Measurements from ENCODE around the gene SDK1. TPM values are rescaled to one million over a fixed set of nuclear protein-coding genes. Genes with fewer than 3 reads are reported as not detected.

SDK1 gene
- total RNA-seq, 1 donor from 2014 or later, result 10.9 TPM

DNA sequence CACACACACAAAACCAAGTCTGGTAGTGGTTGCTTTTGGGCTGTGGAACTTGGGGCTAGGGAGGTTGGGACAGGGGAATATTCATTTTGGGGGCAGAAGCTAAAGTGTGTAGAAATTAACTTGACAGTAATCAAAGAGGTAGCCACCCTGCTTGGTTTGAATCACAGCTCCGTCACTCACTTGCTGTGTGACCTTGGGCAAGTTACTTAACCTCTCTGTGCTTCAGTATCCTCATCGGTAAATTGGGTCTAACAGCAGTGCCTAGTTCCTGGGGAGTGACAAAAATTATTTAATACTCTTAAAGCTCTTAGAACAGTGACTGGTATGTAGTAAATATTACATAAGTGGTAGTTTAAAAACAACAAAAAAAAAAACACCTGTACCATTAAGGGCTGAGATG lies 489.8 kb downstream of the SDK1 start:
- H3K27ac Mint-ChIP-seq (ENCODE audit: unreplicated experiment), result no peak overlapping the region
- H3K36me3 Mint-ChIP-seq (ENCODE audit: low read depth), result no peaks in the 10 kb centered on the region
- no peak for DNase-seq (ENCODE audit: low spot score)
- H3K27me3 Mint-ChIP-seq (ENCODE audit: low read depth), result no peaks in the 10 kb centered on the region
- H3K4me1 Mint-ChIP-seq (ENCODE audit: low read depth), result no peaks in the 10 kb centered on the region
- TF ChIP-seq, protein P1, sequence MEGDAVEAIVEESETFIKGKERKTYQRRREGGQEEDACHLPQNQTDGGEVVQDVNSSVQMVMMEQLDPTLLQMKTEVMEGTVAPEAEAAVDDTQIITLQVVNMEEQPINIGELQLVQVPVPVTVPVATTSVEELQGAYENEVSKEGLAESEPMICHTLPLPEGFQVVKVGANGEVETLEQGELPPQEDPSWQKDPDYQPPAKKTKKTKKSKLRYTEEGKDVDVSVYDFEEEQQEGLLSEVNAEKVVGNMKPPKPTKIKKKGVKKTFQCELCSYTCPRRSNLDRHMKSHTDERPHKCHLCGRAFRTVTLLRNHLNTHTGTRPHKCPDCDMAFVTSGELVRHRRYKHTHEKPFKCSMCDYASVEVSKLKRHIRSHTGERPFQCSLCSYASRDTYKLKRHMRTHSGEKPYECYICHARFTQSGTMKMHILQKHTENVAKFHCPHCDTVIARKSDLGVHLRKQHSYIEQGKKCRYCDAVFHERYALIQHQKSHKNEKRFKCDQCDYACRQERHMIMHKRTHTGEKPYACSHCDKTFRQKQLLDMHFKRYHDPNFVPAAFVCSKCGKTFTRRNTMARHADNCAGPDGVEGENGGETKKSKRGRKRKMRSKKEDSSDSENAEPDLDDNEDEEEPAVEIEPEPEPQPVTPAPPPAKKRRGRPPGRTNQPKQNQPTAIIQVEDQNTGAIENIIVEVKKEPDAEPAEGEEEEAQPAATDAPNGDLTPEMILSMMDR (IDR thresholded peaks at IDR 0.05), result no peak
- no peak overlapping the region for H3K4me3 Mint-ChIP-seq (ENCODE audit: unreplicated experiment)
- no peaks in the 10 kb centered on the region for H3K9me3 Mint-ChIP-seq (ENCODE audit: low read depth)

DNA sequence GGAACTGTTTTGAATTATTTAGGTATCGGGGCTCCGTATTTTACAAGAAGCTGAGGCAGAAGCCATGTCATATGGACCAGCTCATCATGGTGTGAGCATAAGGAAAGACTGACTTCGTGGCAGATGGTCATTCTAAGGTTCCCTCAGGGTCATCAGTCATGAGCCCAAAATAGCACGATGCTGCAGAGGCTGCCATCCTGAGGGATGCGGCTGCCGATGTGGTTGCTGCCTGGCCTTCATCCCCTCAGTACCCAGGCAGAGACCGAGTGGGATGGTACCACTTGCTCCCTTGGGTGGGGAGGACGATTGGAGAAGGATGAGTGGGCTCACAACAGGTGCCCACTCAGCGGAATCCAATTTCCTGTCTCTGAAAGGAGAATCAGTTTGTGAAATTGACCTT lies 490.3 kb downstream of the SDK1 start:
- Mint-ChIP-seq H3K27me3 (ENCODE audit: low read depth) (no peaks in the 10 kb centered on the region), H3K4me1 (ENCODE audit: low read depth) (no peaks in the 10 kb centered on the region), H3K27ac (ENCODE audit: unreplicated experiment) (no peak overlapping the region), H3K4me3 (ENCODE audit: unreplicated experiment) (no peak overlapping the region), H3K36me3 (ENCODE audit: low read depth) (no peaks in the 10 kb centered on the region), H3K9me3 (ENCODE audit: low read depth) (no peaks in the 10 kb centered on the region)
- DNase-seq (ENCODE audit: low spot score), result no peak
- TF ChIP-seq, protein P1 (IDR thresholded peaks at IDR 0.05), result no peak

DNA sequence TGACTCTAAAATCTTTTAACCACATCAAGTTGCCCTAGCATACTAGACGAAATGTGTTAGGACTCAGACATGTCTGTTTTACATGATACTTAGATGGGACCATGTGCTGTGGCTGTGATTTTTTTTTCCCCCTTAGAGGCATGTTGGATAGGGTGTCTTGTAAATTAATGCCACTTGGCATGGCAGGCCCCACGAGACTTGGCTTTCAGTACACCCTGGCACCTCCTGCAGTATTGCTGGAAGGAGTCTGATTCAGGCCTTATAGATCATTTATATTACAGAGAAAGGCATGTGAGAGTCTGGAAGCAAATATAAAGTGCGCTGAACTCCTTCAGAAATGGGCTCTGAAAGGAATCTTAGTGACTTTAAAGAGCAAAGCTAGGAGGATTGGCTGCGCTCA lies 494.1 kb downstream of the SDK1 start:
- no peak for DNase-seq (ENCODE audit: low spot score)
- no peaks in the 10 kb centered on the region for H3K36me3 Mint-ChIP-seq (ENCODE audit: low read depth)
- H3K27me3 Mint-ChIP-seq (ENCODE audit: low read depth), result no peaks in the 10 kb centered on the region
- no peak overlapping the region for H3K4me3 Mint-ChIP-seq (ENCODE audit: unreplicated experiment)
- H3K27ac Mint-ChIP-seq (ENCODE audit: unreplicated experiment), result no peak overlapping the region
- no peaks in the 10 kb centered on the region for H3K9me3 Mint-ChIP-seq (ENCODE audit: low read depth)
- TF ChIP-seq, protein P1 (IDR thresholded peaks at IDR 0.05), result no peak
- no peaks in the 10 kb centered on the region for H3K4me1 Mint-ChIP-seq (ENCODE audit: low read depth)

DNA sequence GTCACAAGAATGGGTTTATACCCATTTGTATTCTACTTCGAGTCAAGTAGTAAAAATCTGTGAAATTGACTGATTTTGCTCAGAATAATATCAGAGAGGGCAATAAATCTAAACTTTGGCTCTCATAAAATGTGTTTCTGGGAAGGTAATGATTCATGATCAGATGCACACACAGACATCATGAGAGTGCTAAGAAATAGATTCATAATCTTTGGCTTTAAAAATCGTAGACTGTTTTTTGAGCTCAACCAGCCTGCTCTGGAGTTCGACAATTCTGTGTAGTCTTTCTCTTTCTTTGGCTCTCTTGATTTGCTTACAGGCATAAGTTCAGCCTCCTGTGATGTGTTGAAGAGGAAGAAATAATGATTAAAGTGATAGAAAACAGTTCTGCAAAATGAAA lies 494.7 kb downstream of the SDK1 start:
- no peak overlapping the region for H3K27ac Mint-ChIP-seq (ENCODE audit: unreplicated experiment)
- H3K4me3 Mint-ChIP-seq (ENCODE audit: unreplicated experiment), result no peak overlapping the region
- no peaks in the 10 kb centered on the region for H3K36me3 Mint-ChIP-seq (ENCODE audit: low read depth)
- H3K27me3 Mint-ChIP-seq (ENCODE audit: low read depth), result no peaks in the 10 kb centered on the region
- no peaks in the 10 kb centered on the region for H3K4me1 Mint-ChIP-seq (ENCODE audit: low read depth)
- no peak for DNase-seq (ENCODE audit: low spot score)
- no peaks in the 10 kb centered on the region for H3K9me3 Mint-ChIP-seq (ENCODE audit: low read depth)
- TF ChIP-seq, protein P1 (IDR thresholded peaks at IDR 0.05), result no peak

DNA sequence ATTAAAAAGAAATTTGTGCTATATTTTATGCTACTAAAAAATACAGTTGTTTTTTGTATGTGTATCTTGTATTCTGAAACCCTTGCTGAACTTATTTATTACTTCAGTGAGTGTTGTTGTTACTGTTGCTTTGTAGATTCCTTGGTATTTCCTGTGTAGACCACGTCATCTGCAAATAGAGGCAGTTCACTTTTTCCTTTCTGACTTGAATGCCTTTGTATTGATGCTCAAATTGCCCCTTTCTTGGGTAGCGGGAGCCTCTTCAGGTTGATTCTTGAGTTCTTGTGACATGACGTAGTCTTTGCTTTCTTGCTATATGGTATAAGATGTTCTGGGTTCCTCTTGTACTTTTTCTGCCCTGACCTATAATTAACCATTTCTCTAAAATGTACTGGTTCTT lies 504.1 kb downstream of the SDK1 start:
- no peaks in the 10 kb centered on the region for H3K4me1 Mint-ChIP-seq (ENCODE audit: low read depth)
- no peak for DNase-seq (ENCODE audit: low spot score)
- H3K9me3 Mint-ChIP-seq (ENCODE audit: low read depth), result no peaks in the 10 kb centered on the region
- H3K36me3 Mint-ChIP-seq (ENCODE audit: low read depth), result no peaks in the 10 kb centered on the region
- no peaks in the 10 kb centered on the region for H3K27me3 Mint-ChIP-seq (ENCODE audit: low read depth)
- H3K4me3 Mint-ChIP-seq (ENCODE audit: unreplicated experiment), result no peak overlapping the region
- H3K27ac Mint-ChIP-seq (ENCODE audit: unreplicated experiment), result no peak overlapping the region
- TF ChIP-seq, protein P1 (IDR thresholded peaks at IDR 0.05), result no peak

Measured in chondrocyte (in vitro differentiated cells).